ENCODE results near the gene DNAH2. TPM values are rescaled to one million over a fixed set of nuclear protein-coding genes. Genes with fewer than 3 reads are reported as not detected.
A peak's percentile ranks its signal among the peaks of the same experiment; 100 is the strongest.

The DNAH2 gene
- total RNA-seq, 3 donors from 2014 or later: 0.16 to 1.5 (median 0.98) TPM

DNA sequence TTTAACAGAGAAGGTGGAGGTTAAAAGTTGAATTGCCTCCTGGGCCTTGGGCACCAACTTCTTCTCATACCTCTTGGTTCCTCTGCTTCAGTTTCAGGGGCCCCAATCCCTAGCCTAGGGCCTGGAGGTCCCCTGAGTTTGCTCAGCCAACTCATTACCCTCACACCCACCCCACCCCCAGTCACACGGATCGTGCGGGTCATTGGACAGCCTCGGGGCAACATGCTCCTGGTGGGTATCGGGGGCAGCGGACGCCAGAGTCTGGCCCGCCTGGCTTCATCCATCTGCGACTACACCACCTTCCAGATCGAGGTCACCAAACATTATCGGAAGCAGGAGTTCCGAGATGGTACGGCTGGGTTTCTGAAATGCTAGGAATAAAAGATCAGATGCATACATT is 80.4 kb downstream of the DNAH2 start:
- intact Hi-C loops (cut with DNase I; ENCODE audit: low total_unique reads): no loop called here
- Histone ChIP-seq H3K27me3 (no peaks in the 10 kb centered on the region), H3K27ac (no peak overlapping the region), H3K9me3 (no peaks in the 10 kb centered on the region), H3K36me3 (no peaks in the 10 kb centered on the region), H3K4me3 (no peak overlapping the region), H3K4me1 (no peaks in the 10 kb centered on the region)
- TF ChIP-seq POLR2A (IDR thresholded peaks at IDR 0.05) (no peak), POLR2AphosphoS5 (IDR thresholded peaks at IDR 0.05) (no peak)
- TF ChIP-seq, protein P1, sequence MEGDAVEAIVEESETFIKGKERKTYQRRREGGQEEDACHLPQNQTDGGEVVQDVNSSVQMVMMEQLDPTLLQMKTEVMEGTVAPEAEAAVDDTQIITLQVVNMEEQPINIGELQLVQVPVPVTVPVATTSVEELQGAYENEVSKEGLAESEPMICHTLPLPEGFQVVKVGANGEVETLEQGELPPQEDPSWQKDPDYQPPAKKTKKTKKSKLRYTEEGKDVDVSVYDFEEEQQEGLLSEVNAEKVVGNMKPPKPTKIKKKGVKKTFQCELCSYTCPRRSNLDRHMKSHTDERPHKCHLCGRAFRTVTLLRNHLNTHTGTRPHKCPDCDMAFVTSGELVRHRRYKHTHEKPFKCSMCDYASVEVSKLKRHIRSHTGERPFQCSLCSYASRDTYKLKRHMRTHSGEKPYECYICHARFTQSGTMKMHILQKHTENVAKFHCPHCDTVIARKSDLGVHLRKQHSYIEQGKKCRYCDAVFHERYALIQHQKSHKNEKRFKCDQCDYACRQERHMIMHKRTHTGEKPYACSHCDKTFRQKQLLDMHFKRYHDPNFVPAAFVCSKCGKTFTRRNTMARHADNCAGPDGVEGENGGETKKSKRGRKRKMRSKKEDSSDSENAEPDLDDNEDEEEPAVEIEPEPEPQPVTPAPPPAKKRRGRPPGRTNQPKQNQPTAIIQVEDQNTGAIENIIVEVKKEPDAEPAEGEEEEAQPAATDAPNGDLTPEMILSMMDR (IDR thresholded peaks at IDR 0.05): no peak
- no peak for DNase-seq (ENCODE audit: low spot score in 2 of 2)

DNA sequence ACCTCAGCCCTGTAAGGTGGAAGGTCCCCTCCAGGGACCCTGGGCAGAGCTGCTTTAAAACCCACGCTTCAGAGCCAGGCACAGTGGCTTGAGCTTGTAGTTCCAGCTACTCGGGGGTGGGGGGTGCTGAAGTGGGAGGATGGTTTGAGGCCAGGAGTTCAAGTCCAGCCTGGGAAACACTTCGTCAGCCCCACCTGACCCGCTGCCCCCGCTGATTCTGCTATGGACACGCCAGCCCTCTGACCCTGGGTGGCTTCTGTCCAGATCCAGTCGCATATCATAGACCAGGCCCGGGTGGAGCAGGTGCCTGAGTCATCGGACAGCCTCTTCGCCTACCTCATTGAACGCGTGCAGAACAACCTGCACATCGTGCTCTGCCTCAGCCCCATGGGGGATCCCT is 81.3 kb downstream of the DNAH2 start:
- Histone ChIP-seq H3K4me1 (no peaks in the 10 kb centered on the region), H3K9me3 (no peaks in the 10 kb centered on the region), H3K36me3 (no peaks in the 10 kb centered on the region), H3K27ac (no peak overlapping the region), H3K4me3 (no peak overlapping the region), H3K27me3 (no peaks in the 10 kb centered on the region)
- DNase-seq (ENCODE audit: low spot score in 2 of 2): no peak
- intact Hi-C loops (cut with DNase I; ENCODE audit: low total_unique reads): no loop called here
- no peak for TF ChIP-seq POLR2AphosphoS5 (IDR thresholded peaks at IDR 0.05)
- TF ChIP-seq POLR2A (IDR thresholded peaks at IDR 0.05): no peak
- TF ChIP-seq, protein P1 (IDR thresholded peaks at IDR 0.05): no peak

DNA sequence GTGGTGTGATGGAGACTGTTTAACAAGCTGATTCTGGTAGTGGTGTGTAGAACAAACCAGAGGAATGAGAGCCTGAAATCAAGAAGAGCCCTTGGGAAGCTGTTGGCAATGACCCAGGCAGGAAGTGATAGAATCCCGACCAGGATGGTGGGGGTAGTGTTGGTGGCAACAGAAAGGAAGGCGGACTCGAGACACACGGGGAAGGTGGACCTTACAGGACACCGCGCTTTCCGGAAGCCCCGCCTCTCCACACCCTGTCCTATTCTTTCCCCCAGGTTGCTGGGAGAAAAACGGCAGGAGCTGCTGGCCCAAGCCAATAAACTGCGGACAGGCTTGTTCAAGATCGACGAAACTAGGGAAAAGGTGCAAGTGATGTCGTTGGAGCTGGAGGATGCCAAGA is 86.4 kb downstream of the DNAH2 start:
- no peaks in the 10 kb centered on the region for H3K27me3 ChIP-seq
- H3K36me3 ChIP-seq: no peaks in the 10 kb centered on the region
- peak; percentile 50 to 61 for DNase-seq (ENCODE audit: low spot score in 2 of 2)
- H3K4me1 ChIP-seq: no peaks in the 10 kb centered on the region
- TF ChIP-seq, protein P1 (IDR thresholded peaks at IDR 0.05): no peak
- no peak for TF ChIP-seq POLR2AphosphoS5 (IDR thresholded peaks at IDR 0.05)
- no peak for TF ChIP-seq POLR2A (IDR thresholded peaks at IDR 0.05)
- H3K9me3 ChIP-seq: no peaks in the 10 kb centered on the region
- intact Hi-C loops (cut with DNase I; ENCODE audit: low total_unique reads): no loop called here
- peak overlapping the region in 2 of 3 donors; percentile 39 to 50 for H3K4me3 ChIP-seq
- H3K27ac ChIP-seq: peak overlapping the region; percentile 25 to 61

DNA sequence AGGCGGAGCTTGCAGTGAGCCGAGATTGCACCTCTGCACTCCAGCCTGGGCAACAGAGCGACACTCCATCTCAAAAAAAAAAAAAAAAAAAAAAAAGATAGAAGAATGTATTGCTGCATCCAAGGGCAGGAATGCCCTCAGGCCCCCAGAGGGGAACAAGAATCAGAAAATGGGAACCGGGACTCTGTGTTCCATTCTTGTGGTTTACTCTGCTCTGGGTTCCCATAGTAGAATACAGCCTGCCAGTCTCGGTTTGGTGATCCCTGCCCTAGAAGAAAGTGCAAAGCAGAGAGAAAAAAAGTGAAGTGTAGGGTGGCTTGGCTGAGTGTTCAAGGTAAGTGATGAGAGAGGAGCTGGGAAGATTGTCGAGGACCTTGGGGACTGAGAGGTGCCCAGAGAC is 89.0 kb downstream of the DNAH2 start:
- TF ChIP-seq POLR2AphosphoS5 (IDR thresholded peaks at IDR 0.05) (no peak), POLR2A (IDR thresholded peaks at IDR 0.05) (no peak)
- TF ChIP-seq, protein P1 (IDR thresholded peaks at IDR 0.05): no peak
- H3K36me3 ChIP-seq: no peaks in the 10 kb centered on the region
- no peaks in the 10 kb centered on the region for H3K27me3 ChIP-seq
- no peak overlapping the region for H3K4me3 ChIP-seq
- intact Hi-C loops (cut with DNase I; ENCODE audit: low total_unique reads): no loop called here
- H3K9me3 ChIP-seq: no peaks in the 10 kb centered on the region
- no peak overlapping the region for H3K27ac ChIP-seq
- H3K4me1 ChIP-seq: no peaks in the 10 kb centered on the region
- DNase-seq (ENCODE audit: low spot score in 2 of 2): no peak

DNA sequence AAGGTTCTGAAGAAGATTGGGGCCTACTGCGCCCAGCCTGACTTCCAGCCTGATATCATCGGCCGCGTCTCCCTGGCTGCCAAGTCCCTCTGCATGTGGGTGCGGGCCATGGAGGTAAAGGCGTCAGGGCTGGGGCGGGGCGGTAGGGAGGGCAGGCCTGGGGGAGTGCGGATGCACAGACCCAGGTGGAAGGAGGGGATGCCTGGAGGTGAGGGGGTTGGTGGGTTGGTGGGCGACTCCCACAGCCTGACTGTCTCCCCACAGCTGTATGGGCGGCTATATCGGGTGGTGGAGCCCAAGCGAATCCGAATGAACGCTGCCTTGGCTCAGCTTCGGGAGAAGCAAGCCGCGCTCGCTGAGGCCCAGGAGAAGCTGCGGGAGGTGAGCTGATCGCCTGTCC is 89.7 kb downstream of the DNAH2 start:
- Histone ChIP-seq H3K27ac (no peak overlapping the region), H3K4me1 (no peaks in the 10 kb centered on the region), H3K4me3 (no peak overlapping the region), H3K9me3 (no peaks in the 10 kb centered on the region), H3K36me3 (no peaks in the 10 kb centered on the region), H3K27me3 (no peaks in the 10 kb centered on the region)
- intact Hi-C loops (cut with DNase I; ENCODE audit: low total_unique reads): loop anchor here (1.0 kb wide), 1 partner anchor 48 kb away; the partner anchor contains the start of gene TMEM88
- TF ChIP-seq, protein P1 (IDR thresholded peaks at IDR 0.05): no peak
- TF ChIP-seq POLR2AphosphoS5 (IDR thresholded peaks at IDR 0.05): no peak
- TF ChIP-seq POLR2A (IDR thresholded peaks at IDR 0.05): no peak
- no peak for DNase-seq (ENCODE audit: low spot score in 2 of 2)

Data from breast epithelium (tissue), 4 donors.